ENCODE results near the gene KIF21B. TPM values are rescaled to one million over a fixed set of nuclear protein-coding genes. Genes with fewer than 3 reads are reported as not detected.

Gene KIF21B
- total and polyA plus RNA-seq, 2 of the 4 experiments (the other 2 are of a cell fraction), result 0.36 to 0.55 TPM

DNA sequence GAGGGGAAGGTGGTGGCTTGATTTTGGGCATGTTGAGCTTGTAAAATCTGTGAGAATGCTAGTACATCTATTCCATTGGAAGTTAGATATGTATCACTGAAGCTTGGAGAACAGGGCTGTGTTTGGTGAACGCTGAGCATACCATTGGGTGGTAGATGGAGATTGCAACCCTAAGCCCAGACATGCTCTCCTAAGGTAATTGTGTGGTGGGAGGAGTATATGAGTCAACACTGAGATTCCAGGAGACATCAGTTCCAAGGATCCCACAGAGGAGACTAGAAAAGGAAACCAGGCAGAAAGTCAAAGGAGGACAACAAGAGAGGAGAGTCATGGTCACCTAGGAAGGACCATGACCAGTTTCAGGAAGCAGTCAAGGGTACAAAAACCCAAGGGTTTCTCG lies 60.4 kb downstream of the KIF21B start:
- Histone ChIP-seq H4K91ac (ENCODE audit: insufficient read depth, low read depth, low read length) (no peak overlapping the region), H4K8ac (ENCODE audit: low read depth in 2 of 2, low read length in 2 of 2) (no peak overlapping the region), H3K23ac (ENCODE audit: low read depth, low read length) (no peak overlapping the region), H3K18ac (ENCODE audit: low read depth, low read length) (no peak overlapping the region), H4K20me1 (ENCODE audit: insufficient read depth, low read length) (no peaks in the 10 kb centered on the region), H3K36me3 (ENCODE audit: control insufficient read depth, insufficient read depth, low read length) (no peaks in the 10 kb centered on the region), H3K4me1 (ENCODE audit: control insufficient read depth, insufficient read depth, low read length) (no peaks in the 10 kb centered on the region), H2AFZ (replicated peaks; ENCODE audit: low read length, poor library complexity) (no peak overlapping the region), H3K79me1 (ENCODE audit: low read depth in 1 of 2, low read length in 2 of 2) (no peaks in the 10 kb centered on the region), H2BK15ac (ENCODE audit: low read depth, low read length) (no peak overlapping the region), H3K4me3 (ENCODE audit: insufficient read depth, low read depth, low read length) (no peak overlapping the region), H3K4ac (ENCODE audit: low read depth, low read length) (no peak overlapping the region), H2BK20ac (ENCODE audit: low read depth, low read length) (no peak overlapping the region), H2BK120ac (ENCODE audit: low read depth, low read length) (no peak overlapping the region), H2BK5ac (ENCODE audit: low read depth, low read length, poor library complexity, severe bottlenecking) (no peak overlapping the region), H3K9me3 (ENCODE audit: control insufficient read depth, insufficient read depth, low read length) (no peaks in the 10 kb centered on the region), H3K14ac (replicated peaks; ENCODE audit: low read depth, low read length) (no peak overlapping the region), H3K9ac (ENCODE audit: low read depth, low read length) (no peak overlapping the region), H3K4me2 (ENCODE audit: low read depth, low read length) (no peak overlapping the region), H2AK5ac (ENCODE audit: low read depth, low read length) (no peak overlapping the region), H4K5ac (ENCODE audit: low read depth, low read length) (no peak overlapping the region), H3K27me3 (ENCODE audit: control insufficient read depth, insufficient read depth, low read length) (peaks cover 37% of the 10 kb centered on the region), H3K56ac (ENCODE audit: extremely low read depth, insufficient read depth, low read length) (no peak overlapping the region), H3K27ac (ENCODE audit: insufficient read depth, low read length) (no peak overlapping the region), H2AK9ac (replicated peaks; ENCODE audit: low read depth, low read length, poor library complexity) (no peak overlapping the region), H3K9me1 (ENCODE audit: insufficient read depth, low read length) (no peaks in the 10 kb centered on the region)
- ATAC-seq (ENCODE audit: low read depth) (no peak), DNase-seq (no peak)
- TF ChIP-seq, protein P1, sequence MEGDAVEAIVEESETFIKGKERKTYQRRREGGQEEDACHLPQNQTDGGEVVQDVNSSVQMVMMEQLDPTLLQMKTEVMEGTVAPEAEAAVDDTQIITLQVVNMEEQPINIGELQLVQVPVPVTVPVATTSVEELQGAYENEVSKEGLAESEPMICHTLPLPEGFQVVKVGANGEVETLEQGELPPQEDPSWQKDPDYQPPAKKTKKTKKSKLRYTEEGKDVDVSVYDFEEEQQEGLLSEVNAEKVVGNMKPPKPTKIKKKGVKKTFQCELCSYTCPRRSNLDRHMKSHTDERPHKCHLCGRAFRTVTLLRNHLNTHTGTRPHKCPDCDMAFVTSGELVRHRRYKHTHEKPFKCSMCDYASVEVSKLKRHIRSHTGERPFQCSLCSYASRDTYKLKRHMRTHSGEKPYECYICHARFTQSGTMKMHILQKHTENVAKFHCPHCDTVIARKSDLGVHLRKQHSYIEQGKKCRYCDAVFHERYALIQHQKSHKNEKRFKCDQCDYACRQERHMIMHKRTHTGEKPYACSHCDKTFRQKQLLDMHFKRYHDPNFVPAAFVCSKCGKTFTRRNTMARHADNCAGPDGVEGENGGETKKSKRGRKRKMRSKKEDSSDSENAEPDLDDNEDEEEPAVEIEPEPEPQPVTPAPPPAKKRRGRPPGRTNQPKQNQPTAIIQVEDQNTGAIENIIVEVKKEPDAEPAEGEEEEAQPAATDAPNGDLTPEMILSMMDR (conservative IDR thresholded peaks at IDR 0.05; ENCODE audit: low read depth, low read length), result no peak
- TF ChIP-seq FOS (IDR thresholded peaks at IDR 0.05; ENCODE audit: low read depth, low read length) (no peak), NFE2L2 (IDR thresholded peaks at IDR 0.05; ENCODE audit: low read depth, low read length) (no peak), POLR2A (IDR thresholded peaks at IDR 0.05; ENCODE audit: low read depth, low read length) (no peak), CHD1 (IDR thresholded peaks at IDR 0.05; ENCODE audit: low read depth, low read length) (no peak)
- TF ChIP-seq, protein P2, sequence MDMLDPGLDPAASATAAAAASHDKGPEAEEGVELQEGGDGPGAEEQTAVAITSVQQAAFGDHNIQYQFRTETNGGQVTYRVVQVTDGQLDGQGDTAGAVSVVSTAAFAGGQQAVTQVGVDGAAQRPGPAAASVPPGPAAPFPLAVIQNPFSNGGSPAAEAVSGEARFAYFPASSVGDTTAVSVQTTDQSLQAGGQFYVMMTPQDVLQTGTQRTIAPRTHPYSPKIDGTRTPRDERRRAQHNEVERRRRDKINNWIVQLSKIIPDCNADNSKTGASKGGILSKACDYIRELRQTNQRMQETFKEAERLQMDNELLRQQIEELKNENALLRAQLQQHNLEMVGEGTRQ (IDR thresholded peaks at IDR 0.05; ENCODE audit: low read depth, low read length), result no peak
- dilution Hi-C loops (cut with HindIII; ENCODE audit: low sequenced_read_pairs, unreplicated experiment) (no loop called here), intact Hi-C loops (cut with micrococcal nuclease) (no loop called here), in situ Hi-C loops (cut with MboI; ENCODE audit: low sequenced_read_pairs) (no loop called here)
- BruUV-seq (replicated peaks), result no TSS peak
- no CpG with 5 or more reads among the region's 2 CpGs for WGBS, 2 experiments (ENCODE audit: extremely low coverage in 2 of 2, insufficient read length in 1 of 2)
- ChIA-PET CTCF (interaction anchor here (0.6 to 1.2 kb wide), 2 partner anchors 9 to 352 kb away, joined by 3 read pairs; no protein-coding TSS in a partner anchor), POLR2A (ENCODE audit: unreplicated experiment) (no interaction called here)

All from IMR-90 (cell line).